Naive thymus-derived CD4-positive, alpha-beta T cell (primary cell): Measurements from ENCODE around the gene NELFE. TPM values are rescaled to one million over a fixed set of nuclear protein-coding genes. Genes with fewer than 3 reads are reported as not detected.

Experiments used
- ATAC-seq: fragments of 150-1000 bp; cut with Tn5 transposase; 2 replicates; pipeline ENCODE4 v1.10.0; 2021; ENCODE audit warnings: mild to moderate bottlenecking, moderate library complexity
- CTCF ChIA-PET: fragments of 350-600 bp; sonication (Branson Sonifier 250); formaldehyde crosslinking; loops from one replicate; lab custom pipeline; 2021; ENCODE audit warnings: antibody characterized with exemption; lab: Charles Lee
- POLR2A ChIA-PET: fragments of 350-600 bp; sonication (Branson Sonifier 250); formaldehyde crosslinking; loops from one replicate; lab custom pipeline; 2021; ENCODE audit warnings: antibody characterized with exemption, inconsistent platforms; lab: Charles Lee
- DNase-seq, 9 donors: peaks; one replicate each; pipeline versions ENCODE4 v3.0.0 to v3.0.0-alpha.2; 2020 to 2022; ENCODE audit warnings: mixed read lengths in 1 of 9
- H3K27ac ChIP-seq: one replicate; pipeline ENCODE4 v1.7.0; 2013; ENCODE audit warnings: mild to moderate bottlenecking, low read depth, low read length, moderate library complexity
- H3K27me3 ChIP-seq, 2 donors: one replicate each; pipeline ENCODE4 v1.7.0; 2013; ENCODE audit warnings: low read length in 2 of 2, mild to moderate bottlenecking in 2 of 2, moderate library complexity in 2 of 2; ENCODE audit not compliant: control insufficient read depth in 2 of 2, insufficient read depth in 2 of 2
- H3K36me3 ChIP-seq, 3 experiments: 1 replicate in 2 of 3; 2 replicates in 1 of 3; pipeline ENCODE4 v1.7.0; 2013; ENCODE audit warnings: low read length in 3 of 3, mild to moderate bottlenecking in 3 of 3, moderate library complexity in 1 of 3; ENCODE audit not compliant: insufficient read depth in 3 of 3, control insufficient read depth in 2 of 3
- H3K4me1 ChIP-seq, 2 donors: one replicate each; pipeline ENCODE4 v1.7.0; 2013; ENCODE audit warnings: low read length in 2 of 2, mild to moderate bottlenecking in 2 of 2, moderate library complexity in 1 of 2; ENCODE audit not compliant: control insufficient read depth in 2 of 2, insufficient read depth in 2 of 2
- H3K4me3 ChIP-seq: 2 replicates; pipeline ENCODE4 v1.7.0; 2013; ENCODE audit warnings: mild to moderate bottlenecking, low read length
- H3K9me3 ChIP-seq, 3 experiments: 1 replicate in 2 of 3; 2 replicates in 1 of 3; pipeline ENCODE4 v1.7.0; 2013; ENCODE audit warnings: low read length in 3 of 3; ENCODE audit not compliant: control insufficient read depth in 2 of 3
- H3K27ac Mint-ChIP-seq, 9 donors: one replicate each; pipeline ENCODE4 v1.8.0; 2020 to 2022; ENCODE audit warnings: mixed read lengths in 9 of 9, mild to moderate bottlenecking in 8 of 9, moderate library complexity in 5 of 9, inconsistent platforms in 2 of 9
- H3K27me3 Mint-ChIP-seq, 5 donors: one replicate each; pipeline ENCODE4 v1.8.0; 2021 to 2022; ENCODE audit warnings: mixed read lengths in 5 of 5, mild to moderate bottlenecking in 1 of 5
- H3K36me3 Mint-ChIP-seq, 5 donors: one replicate each; pipeline ENCODE4 v1.8.0; 2020 to 2022; ENCODE audit warnings: mixed read lengths in 5 of 5, mild to moderate bottlenecking in 3 of 5, inconsistent platforms in 1 of 5
- H3K4me1 Mint-ChIP-seq, 7 donors: one replicate each; pipeline ENCODE4 v1.8.0; 2020 to 2022; ENCODE audit warnings: mixed read lengths in 7 of 7, mild to moderate bottlenecking in 3 of 7, inconsistent platforms in 1 of 7
- H3K4me3 Mint-ChIP-seq, 10 donors: one replicate each; pipeline ENCODE4 v1.8.0; 2020 to 2022; ENCODE audit warnings: mild to moderate bottlenecking in 10 of 10, mixed read lengths in 10 of 10, moderate library complexity in 6 of 10, inconsistent platforms in 2 of 10
- H3K9me3 Mint-ChIP-seq, 11 donors: one replicate each; pipeline ENCODE4 v1.8.0; 2020 to 2022; ENCODE audit warnings: mixed read lengths in 11 of 11, mild to moderate bottlenecking in 4 of 11, inconsistent platforms in 1 of 11, moderate library complexity in 1 of 11
- intact Hi-C, 2 donors: fragments of 100-400 bp; cut with micrococcal nuclease; formaldehyde crosslinking; loops; one replicate each; pipeline ENCODE4 v1.15.1; 2023
- polyA plus RNA-seq, 2 donors: library from polyadenylated mRNA; unstranded; fragments of 300-500 nt; fragmentation: Illumina TruSeq; gene quantifications; one replicate each; pipeline ENCODE4 v1.2.3, GENCODE V29; 2021
- total RNA-seq, 6 experiments: library from RNA in 5 of 6; stranded (reverse) in 5 of 6; gene quantifications; 1 replicate in 5 of 6; 2 replicates in 1 of 6; pipeline ENCODE4 v1.2.3 and lab custom pipeline; 2021 to 2026

NELFE gene
- total and polyA plus RNA-seq, 7 experiments from 2014 or later = 47.5 to 76.6 (median 59.1) TPM

DNA sequence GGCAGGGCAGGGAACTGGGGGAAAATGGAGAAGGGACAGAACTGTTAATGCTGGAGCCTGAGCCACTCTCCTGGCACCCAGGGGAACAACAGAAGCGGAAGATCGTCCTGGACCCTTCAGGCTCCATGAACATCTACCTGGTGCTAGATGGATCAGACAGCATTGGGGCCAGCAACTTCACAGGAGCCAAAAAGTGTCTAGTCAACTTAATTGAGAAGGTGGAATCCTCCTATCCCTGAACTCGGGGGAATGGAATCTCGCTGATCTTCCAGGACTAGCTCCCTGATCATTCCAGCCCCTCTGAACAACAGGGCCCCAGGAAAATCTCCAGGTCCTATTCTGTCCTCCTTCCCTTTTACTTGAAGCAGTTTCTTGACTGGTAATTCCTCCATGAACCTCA lies 10.9 kb downstream of the NELFE start:
- Mint-ChIP-seq H3K4me1 (peaks cover 0 to 4% (median 0%) of the 10 kb centered on the region in 7 donors), H3K27me3 (peaks cover 0 to 4% (median 0%) of the 10 kb centered on the region in 5 donors), H3K27ac (peak overlapping the region in 3 of 9 donors; percentile 51 to 80 (median 51)), H3K9me3 (no peaks in the 10 kb centered on the region), H3K36me3 (peaks cover 0 to 1% (median 0%) of the 10 kb centered on the region in 5 donors), H3K4me3 (no peak overlapping the region)
- CTCF ChIA-PET = interaction anchor here (0.6 kb wide), 1 partner anchor 268 kb away, joined by 4 read pairs; no protein-coding TSS in a partner anchor
- H3K27me3 ChIP-seq = no peaks in the 10 kb centered on the region
- peaks cover 3 to 25% (median 5%) of the 10 kb centered on the region in 3 experiments for H3K36me3 ChIP-seq
- intact Hi-C loops = no loop called here
- H3K4me1 ChIP-seq = no peaks in the 10 kb centered on the region
- no peaks in the 10 kb centered on the region for H3K9me3 ChIP-seq
- no peak overlapping the region for H3K4me3 ChIP-seq
- DNase-seq = no peak
- ATAC-seq = no peak
- POLR2A ChIA-PET = no interaction called here
- no peak overlapping the region for H3K27ac ChIP-seq

DNA sequence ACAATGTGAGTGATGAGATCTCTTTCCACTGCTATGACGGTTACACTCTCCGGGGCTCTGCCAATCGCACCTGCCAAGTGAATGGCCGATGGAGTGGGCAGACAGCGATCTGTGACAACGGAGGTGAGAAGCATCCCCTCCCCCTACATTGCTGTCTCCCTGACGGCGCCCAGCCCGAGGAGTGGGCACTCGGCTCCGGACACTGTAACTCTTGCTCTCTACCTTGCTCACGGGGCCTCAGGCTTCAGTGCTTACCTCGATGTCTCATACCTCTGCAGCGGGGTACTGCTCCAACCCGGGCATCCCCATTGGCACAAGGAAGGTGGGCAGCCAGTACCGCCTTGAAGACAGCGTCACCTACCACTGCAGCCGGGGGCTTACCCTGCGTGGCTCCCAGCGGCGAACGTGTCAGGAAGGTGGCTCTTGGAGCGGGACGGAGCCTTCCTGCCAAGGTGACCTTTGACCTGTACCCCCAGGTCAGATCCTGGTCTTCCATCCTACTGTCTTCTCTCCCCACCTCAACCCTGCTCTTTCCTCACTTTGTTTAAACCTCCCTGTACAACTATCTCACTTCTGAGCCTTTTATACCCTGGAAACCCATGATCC lies 11.6 kb downstream of the NELFE start:
- H3K27me3 Mint-ChIP-seq = peaks cover 0 to 11% (median 5%) of the 10 kb centered on the region in 5 donors
- ATAC-seq (no peak), DNase-seq (no peak)
- Histone ChIP-seq H3K4me3 (no peak overlapping the region), H3K4me1 (no peaks in the 10 kb centered on the region), H3K27me3 (no peaks in the 10 kb centered on the region), H3K9me3 (no peaks in the 10 kb centered on the region), H3K27ac (no peak overlapping the region), H3K36me3 (peaks cover 0 to 18% (median 5%) of the 10 kb centered on the region in 3 experiments)
- POLR2A ChIA-PET = no interaction called here
- peaks cover 0 to 8% (median 0%) of the 10 kb centered on the region in 7 donors for H3K4me1 Mint-ChIP-seq
- H3K27ac Mint-ChIP-seq = peak overlapping the region in 2 of 9 donors; percentile 36 to 80
- no peaks in the 10 kb centered on the region for H3K36me3 Mint-ChIP-seq
- no peak overlapping the region for H3K4me3 Mint-ChIP-seq
- CTCF ChIA-PET = no interaction called here
- intact Hi-C loops = no loop called here
- no peaks in the 10 kb centered on the region for H3K9me3 Mint-ChIP-seq

DNA sequence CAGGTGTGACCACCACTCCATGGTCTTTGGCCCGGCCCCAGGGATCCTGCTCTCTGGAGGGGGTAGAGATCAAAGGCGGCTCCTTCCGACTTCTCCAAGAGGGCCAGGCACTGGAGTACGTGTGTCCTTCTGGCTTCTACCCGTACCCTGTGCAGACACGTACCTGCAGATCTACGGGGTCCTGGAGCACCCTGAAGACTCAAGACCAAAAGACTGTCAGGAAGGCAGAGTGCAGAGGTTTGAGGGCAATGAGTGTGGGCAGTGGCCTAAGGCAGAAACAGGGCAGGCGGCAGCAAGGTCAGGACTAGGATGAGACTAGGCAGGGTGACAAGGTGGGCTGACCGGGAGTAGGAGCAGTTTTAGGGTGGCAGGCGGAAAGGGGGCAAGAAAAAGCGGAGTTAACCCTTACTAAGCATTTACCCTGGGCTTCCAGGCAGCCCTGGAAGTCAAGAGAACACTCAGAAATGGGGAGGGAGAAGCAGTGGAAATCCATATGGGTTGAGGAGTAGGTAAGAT lies 12.3 kb downstream of the NELFE start:
- Histone ChIP-seq H3K9me3 (no peaks in the 10 kb centered on the region), H3K4me1 (no peaks in the 10 kb centered on the region), H3K4me3 (no peak overlapping the region), H3K27ac (no peak overlapping the region), H3K27me3 (no peaks in the 10 kb centered on the region), H3K36me3 (peaks cover 0 to 10% (median 2%) of the 10 kb centered on the region in 3 experiments)
- no peak overlapping the region for H3K4me3 Mint-ChIP-seq
- CTCF ChIA-PET = no interaction called here
- no peak for DNase-seq
- H3K9me3 Mint-ChIP-seq = no peaks in the 10 kb centered on the region
- intact Hi-C loops = no loop called here
- H3K27me3 Mint-ChIP-seq = peaks cover 0 to 14% (median 6%) of the 10 kb centered on the region in 5 donors
- peaks cover 0 to 8% (median 0%) of the 10 kb centered on the region in 7 donors for H3K4me1 Mint-ChIP-seq
- H3K27ac Mint-ChIP-seq = peak overlapping the region in 1 of 9 donors; percentile 54
- POLR2A ChIA-PET = no interaction called here
- no peak for ATAC-seq
- no peaks in the 10 kb centered on the region for H3K36me3 Mint-ChIP-seq

DNA sequence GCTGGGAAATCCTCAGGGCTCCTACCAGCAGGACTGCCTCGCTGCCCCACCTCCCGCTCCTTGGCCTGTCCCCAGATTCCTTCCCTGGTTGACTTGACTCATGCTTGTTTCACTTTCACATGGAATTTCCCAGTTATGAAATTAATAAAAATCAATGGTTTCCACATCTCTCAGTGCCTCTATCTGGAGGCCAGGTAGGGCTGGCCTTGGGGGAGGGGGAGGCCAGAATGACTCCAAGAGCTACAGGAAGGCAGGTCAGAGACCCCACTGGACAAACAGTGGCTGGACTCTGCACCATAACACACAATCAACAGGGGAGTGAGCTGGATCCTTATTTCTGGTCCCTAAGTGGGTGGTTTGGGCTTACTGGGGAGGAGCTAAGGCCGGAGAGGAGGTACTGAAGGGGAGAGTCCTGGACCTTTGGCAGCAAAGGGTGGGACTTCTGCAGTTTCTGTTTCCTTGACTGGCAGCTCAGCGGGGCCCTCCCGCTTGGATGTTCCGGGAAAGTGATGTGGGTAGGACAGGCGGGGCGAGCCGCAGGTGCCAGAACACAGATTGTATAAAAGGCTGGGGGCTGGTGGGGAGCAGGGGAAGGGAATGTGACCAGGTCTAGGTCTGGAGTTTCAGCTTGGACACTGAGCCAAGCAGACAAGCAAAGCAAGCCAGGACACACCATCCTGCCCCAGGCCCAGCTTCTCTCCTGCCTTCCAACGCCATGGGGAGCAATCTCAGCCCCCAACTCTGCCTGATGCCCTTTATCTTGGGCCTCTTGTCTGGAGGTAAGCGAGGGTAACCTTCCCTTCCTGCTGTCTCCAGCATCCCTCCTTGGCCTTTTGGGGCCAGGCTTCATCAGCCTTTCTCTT lies 13.0 kb downstream of the NELFE start, which contains the start of gene CFB:
Gene CFB (plus strand): TSS at position 589 of the 863 bp plus-strand sequence. CDS start 127 bp downstream, at position 716.
- Histone ChIP-seq H3K4me3 (no peak within 1 kb of the TSS), H3K36me3 (peaks cover 0 to 4% (median 0%) of the 10 kb centered on the region in 3 experiments), H3K27me3 (no peaks in the 10 kb centered on the region), H3K4me1 (no peaks in the 10 kb centered on the region), H3K27ac (no peak within 1 kb of the TSS), H3K9me3 (no peaks in the 10 kb centered on the region)
- no peak for ATAC-seq
- CTCF ChIA-PET = no interaction called here
- POLR2A ChIA-PET = interaction anchor here (0.6 kb wide), 1 partner anchor 293 kb away, joined by 3 read pairs; the partner anchor contains the start of gene BAG6
- no peaks in the 10 kb centered on the region for H3K36me3 Mint-ChIP-seq
- no peak for DNase-seq
- H3K4me1 Mint-ChIP-seq = peaks cover 0 to 8% (median 0%) of the 10 kb centered on the region in 7 donors
- intact Hi-C loops = no loop called here
- no peak within 1 kb of the TSS for H3K4me3 Mint-ChIP-seq
- H3K27ac Mint-ChIP-seq = peak within 1 kb of the TSS in 3 of 9 donors; percentile 13 to 54 (median 36)
- peaks cover 0 to 14% (median 7%) of the 10 kb centered on the region in 5 donors for H3K27me3 Mint-ChIP-seq
- H3K9me3 Mint-ChIP-seq = no peaks in the 10 kb centered on the region

DNA sequence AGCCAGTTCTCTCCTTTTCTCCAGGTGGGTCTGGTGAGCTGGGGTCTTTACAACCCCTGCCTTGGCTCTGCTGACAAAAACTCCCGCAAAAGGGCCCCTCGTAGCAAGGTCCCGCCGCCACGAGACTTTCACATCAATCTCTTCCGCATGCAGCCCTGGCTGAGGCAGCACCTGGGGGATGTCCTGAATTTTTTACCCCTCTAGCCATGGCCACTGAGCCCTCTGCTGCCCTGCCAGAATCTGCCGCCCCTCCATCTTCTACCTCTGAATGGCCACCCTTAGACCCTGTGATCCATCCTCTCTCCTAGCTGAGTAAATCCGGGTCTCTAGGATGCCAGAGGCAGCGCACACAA lies 13.6 kb downstream of the NELFE start:
- Mint-ChIP-seq H3K27me3 (peaks cover 0 to 14% (median 7%) of the 10 kb centered on the region in 5 donors), H3K27ac (no peak overlapping the region), H3K36me3 (no peaks in the 10 kb centered on the region), H3K4me3 (no peak overlapping the region), H3K9me3 (no peaks in the 10 kb centered on the region), H3K4me1 (peaks cover 0 to 10% (median 0%) of the 10 kb centered on the region in 7 donors)
- Histone ChIP-seq H3K4me1 (no peaks in the 10 kb centered on the region), H3K27me3 (no peaks in the 10 kb centered on the region), H3K9me3 (no peaks in the 10 kb centered on the region), H3K36me3 (no peaks in the 10 kb centered on the region), H3K4me3 (no peak overlapping the region), H3K27ac (no peak overlapping the region)
- CTCF ChIA-PET = no interaction called here
- POLR2A ChIA-PET = interaction anchor here (0.6 kb wide), 1 partner anchor 293 kb away, joined by 3 read pairs; the partner anchor contains the start of gene BAG6
- intact Hi-C loops = no loop called here
- ATAC-seq (no peak), DNase-seq (no peak)

DNA sequence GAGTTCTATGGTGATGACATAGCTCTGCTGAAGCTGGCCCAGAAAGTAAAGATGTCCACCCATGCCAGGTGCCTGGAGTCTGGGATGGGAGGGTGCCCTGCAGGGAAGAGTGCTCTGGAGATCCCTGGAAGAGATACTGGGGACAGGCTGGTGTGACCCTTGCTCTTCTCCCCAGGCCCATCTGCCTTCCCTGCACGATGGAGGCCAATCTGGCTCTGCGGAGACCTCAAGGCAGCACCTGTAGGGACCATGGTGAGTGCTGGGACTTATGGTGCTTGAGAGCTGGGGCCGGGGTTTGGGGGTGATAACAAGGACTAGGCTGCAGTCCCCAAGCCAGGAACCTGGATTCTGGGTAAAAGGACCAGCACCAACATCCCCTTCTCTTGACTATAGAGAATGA lies 15.0 kb downstream of the NELFE start:
- DNase-seq = no peak
- no peaks in the 10 kb centered on the region for H3K9me3 ChIP-seq
- POLR2A ChIA-PET = no interaction called here
- H3K4me1 ChIP-seq = no peaks in the 10 kb centered on the region
- Mint-ChIP-seq H3K27ac (no peak overlapping the region), H3K27me3 (peaks cover 0 to 14% (median 7%) of the 10 kb centered on the region in 5 donors), H3K4me3 (no peak overlapping the region), H3K9me3 (no peaks in the 10 kb centered on the region), H3K4me1 (peaks cover 0 to 10% (median 0%) of the 10 kb centered on the region in 7 donors), H3K36me3 (no peaks in the 10 kb centered on the region)
- no peak for ATAC-seq
- CTCF ChIA-PET = interaction anchor here (1.6 kb wide), 1 partner anchor 9 kb away, joined by 5 read pairs; no protein-coding TSS in a partner anchor
- intact Hi-C loops = no loop called here
- no peak overlapping the region for H3K4me3 ChIP-seq
- no peak overlapping the region for H3K27ac ChIP-seq
- H3K27me3 ChIP-seq = no peaks in the 10 kb centered on the region
- H3K36me3 ChIP-seq = no peaks in the 10 kb centered on the region
